HL-60 (cell line): ENCODE data around the gene PIEZO1.

Experiments used
- DNase-seq, 2 experiments: peaks; one replicate each; pipeline ENCODE4 v3.0.0-alpha.2; 2010 to 2020; ENCODE audit warnings: low read depth in 1 of 2, low spot score in 1 of 2
- H3K27ac ChIP-seq: fragments of 250-450 bp; sonication (Bioruptor Pico); replicated peaks from 2 replicates; pipeline ENCODE4 v1.5.1; 2020; ENCODE audit warnings: mild to moderate bottlenecking, moderate library complexity
- H3K27me3 ChIP-seq: fragments of 250-450 bp; sonication (Bioruptor Pico); 2 replicates; pipeline ENCODE4 v1.5.1; 2021; ENCODE audit warnings: mild to moderate bottlenecking, moderate library complexity; ENCODE audit not compliant: insufficient read depth, poor library complexity, severe bottlenecking
- H3K4me3 ChIP-seq: replicated peaks from 2 replicates; pipeline ENCODE4 v1.5.1; 2011; ENCODE audit warnings: mild to moderate bottlenecking, control low read depth, low read length; ENCODE audit not compliant: insufficient read depth
- GABPA ChIP-seq: IDR thresholded peaks from 2 replicates; pipeline ENCODE4 v1.6.1; 2012; ENCODE audit warnings: low read depth
- POLR2AphosphoS5 ChIP-seq: IDR thresholded peaks from 2 replicates; pipeline ENCODE4 v1.6.1; 2012; ENCODE audit warnings: low read depth
- SPI1 ChIP-seq: IDR thresholded peaks from 2 replicates; pipeline ENCODE4 v1.6.1; 2012; ENCODE audit warnings: low read depth, mild to moderate bottlenecking, borderline replicate concordance
- long read RNA-seq: library from polyadenylated mRNA; unstranded; transcript quantifications from one replicate; pipeline ENCODE4 v2.0.0, GENCODE V29; 2020
- TF ChIP-seq, protein P1 (sequence below): IDR thresholded peaks from one replicate; pipeline ENCODE4 v1.5.1; 2011; ENCODE audit warnings: low read length, control low read depth, inconsistent platforms; ENCODE audit not compliant: insufficient read depth
- TF ChIP-seq, protein P2 (sequence below): IDR thresholded peaks from 2 replicates; pipeline ENCODE4 v1.6.1; 2012; ENCODE audit warnings: low read depth; ENCODE audit not compliant: insufficient replicate concordance

The PIEZO1 gene, protein sequence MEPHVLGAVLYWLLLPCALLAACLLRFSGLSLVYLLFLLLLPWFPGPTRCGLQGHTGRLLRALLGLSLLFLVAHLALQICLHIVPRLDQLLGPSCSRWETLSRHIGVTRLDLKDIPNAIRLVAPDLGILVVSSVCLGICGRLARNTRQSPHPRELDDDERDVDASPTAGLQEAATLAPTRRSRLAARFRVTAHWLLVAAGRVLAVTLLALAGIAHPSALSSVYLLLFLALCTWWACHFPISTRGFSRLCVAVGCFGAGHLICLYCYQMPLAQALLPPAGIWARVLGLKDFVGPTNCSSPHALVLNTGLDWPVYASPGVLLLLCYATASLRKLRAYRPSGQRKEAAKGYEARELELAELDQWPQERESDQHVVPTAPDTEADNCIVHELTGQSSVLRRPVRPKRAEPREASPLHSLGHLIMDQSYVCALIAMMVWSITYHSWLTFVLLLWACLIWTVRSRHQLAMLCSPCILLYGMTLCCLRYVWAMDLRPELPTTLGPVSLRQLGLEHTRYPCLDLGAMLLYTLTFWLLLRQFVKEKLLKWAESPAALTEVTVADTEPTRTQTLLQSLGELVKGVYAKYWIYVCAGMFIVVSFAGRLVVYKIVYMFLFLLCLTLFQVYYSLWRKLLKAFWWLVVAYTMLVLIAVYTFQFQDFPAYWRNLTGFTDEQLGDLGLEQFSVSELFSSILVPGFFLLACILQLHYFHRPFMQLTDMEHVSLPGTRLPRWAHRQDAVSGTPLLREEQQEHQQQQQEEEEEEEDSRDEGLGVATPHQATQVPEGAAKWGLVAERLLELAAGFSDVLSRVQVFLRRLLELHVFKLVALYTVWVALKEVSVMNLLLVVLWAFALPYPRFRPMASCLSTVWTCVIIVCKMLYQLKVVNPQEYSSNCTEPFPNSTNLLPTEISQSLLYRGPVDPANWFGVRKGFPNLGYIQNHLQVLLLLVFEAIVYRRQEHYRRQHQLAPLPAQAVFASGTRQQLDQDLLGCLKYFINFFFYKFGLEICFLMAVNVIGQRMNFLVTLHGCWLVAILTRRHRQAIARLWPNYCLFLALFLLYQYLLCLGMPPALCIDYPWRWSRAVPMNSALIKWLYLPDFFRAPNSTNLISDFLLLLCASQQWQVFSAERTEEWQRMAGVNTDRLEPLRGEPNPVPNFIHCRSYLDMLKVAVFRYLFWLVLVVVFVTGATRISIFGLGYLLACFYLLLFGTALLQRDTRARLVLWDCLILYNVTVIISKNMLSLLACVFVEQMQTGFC (N-terminal part only)
- long read RNA-seq, partial matches to known transcripts, result 25 of 33 reads
- long read RNA-seq, other reads (novel, unspliced or antisense), result 5 of 33 reads

DNA sequence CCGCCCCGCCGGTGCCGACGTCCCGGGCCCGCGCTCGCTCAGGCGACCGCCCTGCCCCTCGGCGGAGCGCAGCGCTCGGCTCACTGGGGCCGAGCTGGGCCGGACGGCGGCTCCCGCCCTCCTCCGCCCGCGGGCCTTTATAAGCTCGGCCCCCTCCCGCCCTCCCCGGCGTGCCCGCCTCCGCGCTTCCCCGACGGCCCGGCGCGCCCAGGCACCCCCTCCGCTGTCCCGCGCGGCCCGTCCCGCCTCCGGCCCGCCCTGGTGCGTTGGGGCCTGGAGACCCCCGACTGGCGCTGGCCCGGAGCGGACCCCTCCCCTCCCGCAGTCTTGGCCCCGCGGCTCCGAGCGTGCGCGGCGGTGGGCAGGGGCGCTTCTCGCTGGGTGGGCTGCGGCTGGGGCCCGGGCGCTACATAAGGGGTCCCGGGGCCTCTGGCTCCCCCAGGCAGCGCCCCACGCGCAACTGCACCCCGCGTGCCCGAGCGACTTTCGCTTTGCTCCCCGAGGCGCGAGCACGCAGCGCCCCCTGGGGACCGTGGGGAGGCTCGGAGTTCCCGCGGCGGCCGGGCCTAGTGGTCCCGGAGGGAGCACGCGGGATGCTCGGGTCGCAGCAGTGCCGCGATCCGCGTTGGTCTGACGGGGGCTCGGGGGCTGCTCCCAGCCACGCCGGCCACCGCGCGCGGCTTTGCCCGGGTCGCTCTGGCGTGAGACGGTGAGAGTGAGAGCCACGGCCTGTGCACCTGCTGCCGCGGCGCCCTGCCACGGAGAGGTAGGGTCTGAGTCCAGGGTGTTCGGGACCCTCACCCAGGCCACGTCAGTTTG is at the start of gene PIEZO1:
Gene PIEZO1 (minus strand): TSS at position 115 of the 819 bp plus-strand sequence. CDS start 256 bp downstream, outside the sequence.
- TF ChIP-seq, protein P1, sequence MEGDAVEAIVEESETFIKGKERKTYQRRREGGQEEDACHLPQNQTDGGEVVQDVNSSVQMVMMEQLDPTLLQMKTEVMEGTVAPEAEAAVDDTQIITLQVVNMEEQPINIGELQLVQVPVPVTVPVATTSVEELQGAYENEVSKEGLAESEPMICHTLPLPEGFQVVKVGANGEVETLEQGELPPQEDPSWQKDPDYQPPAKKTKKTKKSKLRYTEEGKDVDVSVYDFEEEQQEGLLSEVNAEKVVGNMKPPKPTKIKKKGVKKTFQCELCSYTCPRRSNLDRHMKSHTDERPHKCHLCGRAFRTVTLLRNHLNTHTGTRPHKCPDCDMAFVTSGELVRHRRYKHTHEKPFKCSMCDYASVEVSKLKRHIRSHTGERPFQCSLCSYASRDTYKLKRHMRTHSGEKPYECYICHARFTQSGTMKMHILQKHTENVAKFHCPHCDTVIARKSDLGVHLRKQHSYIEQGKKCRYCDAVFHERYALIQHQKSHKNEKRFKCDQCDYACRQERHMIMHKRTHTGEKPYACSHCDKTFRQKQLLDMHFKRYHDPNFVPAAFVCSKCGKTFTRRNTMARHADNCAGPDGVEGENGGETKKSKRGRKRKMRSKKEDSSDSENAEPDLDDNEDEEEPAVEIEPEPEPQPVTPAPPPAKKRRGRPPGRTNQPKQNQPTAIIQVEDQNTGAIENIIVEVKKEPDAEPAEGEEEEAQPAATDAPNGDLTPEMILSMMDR, result no peak
- no peak for TF ChIP-seq SPI1
- TF ChIP-seq GABPA, result no peak
- TF ChIP-seq, protein P2, sequence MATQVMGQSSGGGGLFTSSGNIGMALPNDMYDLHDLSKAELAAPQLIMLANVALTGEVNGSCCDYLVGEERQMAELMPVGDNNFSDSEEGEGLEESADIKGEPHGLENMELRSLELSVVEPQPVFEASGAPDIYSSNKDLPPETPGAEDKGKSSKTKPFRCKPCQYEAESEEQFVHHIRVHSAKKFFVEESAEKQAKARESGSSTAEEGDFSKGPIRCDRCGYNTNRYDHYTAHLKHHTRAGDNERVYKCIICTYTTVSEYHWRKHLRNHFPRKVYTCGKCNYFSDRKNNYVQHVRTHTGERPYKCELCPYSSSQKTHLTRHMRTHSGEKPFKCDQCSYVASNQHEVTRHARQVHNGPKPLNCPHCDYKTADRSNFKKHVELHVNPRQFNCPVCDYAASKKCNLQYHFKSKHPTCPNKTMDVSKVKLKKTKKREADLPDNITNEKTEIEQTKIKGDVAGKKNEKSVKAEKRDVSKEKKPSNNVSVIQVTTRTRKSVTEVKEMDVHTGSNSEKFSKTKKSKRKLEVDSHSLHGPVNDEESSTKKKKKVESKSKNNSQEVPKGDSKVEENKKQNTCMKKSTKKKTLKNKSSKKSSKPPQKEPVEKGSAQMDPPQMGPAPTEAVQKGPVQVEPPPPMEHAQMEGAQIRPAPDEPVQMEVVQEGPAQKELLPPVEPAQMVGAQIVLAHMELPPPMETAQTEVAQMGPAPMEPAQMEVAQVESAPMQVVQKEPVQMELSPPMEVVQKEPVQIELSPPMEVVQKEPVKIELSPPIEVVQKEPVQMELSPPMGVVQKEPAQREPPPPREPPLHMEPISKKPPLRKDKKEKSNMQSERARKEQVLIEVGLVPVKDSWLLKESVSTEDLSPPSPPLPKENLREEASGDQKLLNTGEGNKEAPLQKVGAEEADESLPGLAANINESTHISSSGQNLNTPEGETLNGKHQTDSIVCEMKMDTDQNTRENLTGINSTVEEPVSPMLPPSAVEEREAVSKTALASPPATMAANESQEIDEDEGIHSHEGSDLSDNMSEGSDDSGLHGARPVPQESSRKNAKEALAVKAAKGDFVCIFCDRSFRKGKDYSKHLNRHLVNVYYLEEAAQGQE, result no peak
- peak; percentile 15; the same call in 1 of the 2 replicates for TF ChIP-seq POLR2AphosphoS5
- Histone ChIP-seq H3K27me3 (no peaks in the 10 kb centered on the region), H3K4me3 (peak within 1 kb of the TSS; percentile 71), H3K27ac (peak within 1 kb of the TSS; percentile 72)
- DNase-seq, result peak in 1 of 2 experiments; percentile 41

DNA sequence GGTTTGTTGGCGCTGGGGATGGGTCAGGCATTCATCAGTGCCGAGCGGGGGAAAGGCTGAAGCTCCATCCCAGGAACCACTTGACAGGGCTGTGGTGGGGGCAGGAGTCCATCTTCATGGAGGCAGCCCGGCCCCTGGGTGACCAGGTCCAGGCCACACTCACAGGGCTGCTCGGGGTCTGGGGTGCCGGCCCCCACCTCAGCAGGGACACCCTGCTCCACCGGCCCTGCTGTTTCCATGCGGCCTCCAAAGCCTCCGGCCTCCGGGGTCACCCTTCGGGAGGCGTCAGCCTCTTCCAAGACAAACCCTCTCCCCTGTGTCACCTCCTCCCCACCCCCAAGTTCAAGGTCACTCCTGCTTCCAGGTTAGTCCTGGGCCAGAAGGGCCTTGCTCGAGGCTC is 49.6 kb upstream of the PIEZO1 start:
- TF ChIP-seq SPI1, result no peak
- no peak for TF ChIP-seq POLR2AphosphoS5
- no peak for TF ChIP-seq GABPA
- TF ChIP-seq, protein P2, result no peak
- TF ChIP-seq, protein P1, result no peak
- H3K4me3 ChIP-seq, result no peak overlapping the region
- no peak for DNase-seq

DNA sequence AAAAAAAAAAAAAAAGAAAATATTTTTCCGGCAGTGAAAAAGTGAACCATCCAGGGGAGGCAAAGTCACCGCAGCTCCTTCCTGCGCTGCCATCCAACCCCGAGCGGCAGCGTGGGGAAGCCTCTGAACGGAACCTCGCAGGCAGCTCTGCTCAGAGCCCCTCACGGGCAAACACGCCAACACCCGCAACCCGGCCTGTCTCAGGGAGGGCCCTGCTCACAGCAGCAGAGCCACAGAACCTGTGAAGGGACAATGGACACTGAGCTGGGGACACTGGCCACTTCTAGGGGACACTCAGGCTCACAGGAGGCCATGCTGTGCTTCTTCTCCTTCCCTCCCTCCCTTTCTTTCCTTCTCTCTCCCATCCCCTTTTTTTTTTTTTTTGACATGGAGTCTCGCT is 48.1 kb upstream of the PIEZO1 start:
- Histone ChIP-seq H3K4me3 (no peak overlapping the region), H3K27me3 (no peaks in the 10 kb centered on the region), H3K27ac (no peak overlapping the region)
- no peak for DNase-seq
- TF ChIP-seq POLR2AphosphoS5, result no peak
- TF ChIP-seq, protein P2, result no peak
- TF ChIP-seq, protein P1, result no peak
- TF ChIP-seq SPI1, result no peak
- TF ChIP-seq GABPA, result no peak

More for the DNA sequence above, 49.6 kb upstream of the PIEZO1 start:
- no peaks in the 10 kb centered on the region for H3K27me3 ChIP-seq
- no peak overlapping the region for H3K27ac ChIP-seq
